ENCODE results near the gene CBX6.
A peak's percentile ranks its signal among the peaks of the same experiment; 100 is the strongest.

Gene CBX6

DNA sequence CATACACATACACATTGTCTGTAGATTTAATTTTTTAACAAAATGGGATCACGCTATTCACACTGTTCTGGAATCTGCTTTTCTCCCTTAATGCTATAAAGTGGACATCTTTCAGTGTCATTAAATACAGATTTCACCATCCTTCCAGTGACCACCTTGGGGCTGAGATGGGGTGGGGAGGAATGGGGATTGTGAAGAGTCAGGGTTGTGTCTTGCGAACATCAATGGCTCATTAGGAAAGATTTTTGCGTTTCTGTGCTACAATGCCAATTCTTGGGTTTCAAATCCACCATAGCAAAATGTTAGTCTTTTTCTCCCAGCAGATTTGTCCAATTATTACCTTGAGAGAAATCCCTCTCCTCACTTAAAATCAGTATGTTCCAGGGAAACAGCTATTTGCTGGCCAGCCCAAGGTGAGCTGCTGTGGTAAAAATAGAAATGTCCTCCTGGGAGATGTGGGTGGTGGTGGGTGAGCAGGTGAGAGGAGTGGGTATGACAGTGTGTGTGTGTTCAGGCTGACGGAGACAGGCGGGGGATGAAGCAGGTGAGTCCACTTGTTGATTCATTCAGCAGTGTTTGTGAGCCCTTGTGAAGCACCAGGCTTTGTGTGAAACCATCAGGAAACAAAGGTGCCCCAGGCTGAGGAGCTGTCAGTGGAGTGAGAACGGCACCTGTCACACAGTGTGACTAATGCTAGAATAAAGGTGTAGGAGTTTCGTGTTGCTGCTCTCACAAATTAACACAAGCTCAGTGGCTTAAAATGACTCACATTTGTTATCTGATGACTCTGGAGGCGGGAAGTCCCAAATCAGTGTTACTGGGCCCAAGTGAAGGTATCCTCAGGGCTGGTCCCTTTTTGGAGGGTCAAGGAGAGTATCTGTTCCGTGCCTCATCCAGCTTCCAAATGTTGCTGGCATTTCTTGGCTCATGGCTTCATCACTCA lies 1.7 kb upstream of the CBX6 start:
- peak; percentile 38 for DNase-seq

DNA sequence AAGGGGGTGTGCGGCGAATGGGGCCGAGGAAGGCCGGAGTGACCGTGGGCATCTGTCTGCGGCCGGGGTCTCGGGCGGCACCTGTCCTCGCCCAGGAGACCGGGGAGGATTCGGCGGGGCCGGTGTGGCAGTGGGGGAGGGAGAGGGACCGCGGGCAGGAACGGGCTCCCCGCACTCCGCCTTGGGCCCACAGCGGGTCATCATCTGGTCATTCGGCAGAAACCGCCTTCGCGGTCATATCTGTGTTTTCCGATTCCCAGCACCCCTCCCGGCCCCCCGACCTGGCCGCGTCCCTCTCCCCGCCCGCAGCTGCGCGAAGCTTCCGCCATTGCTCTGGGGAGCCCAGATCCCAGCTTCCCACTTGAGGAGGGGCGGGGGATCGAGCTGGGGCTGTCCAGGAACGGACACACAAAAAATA lies 824 bp upstream of the CBX6 start:
- no peak for DNase-seq

DNA sequence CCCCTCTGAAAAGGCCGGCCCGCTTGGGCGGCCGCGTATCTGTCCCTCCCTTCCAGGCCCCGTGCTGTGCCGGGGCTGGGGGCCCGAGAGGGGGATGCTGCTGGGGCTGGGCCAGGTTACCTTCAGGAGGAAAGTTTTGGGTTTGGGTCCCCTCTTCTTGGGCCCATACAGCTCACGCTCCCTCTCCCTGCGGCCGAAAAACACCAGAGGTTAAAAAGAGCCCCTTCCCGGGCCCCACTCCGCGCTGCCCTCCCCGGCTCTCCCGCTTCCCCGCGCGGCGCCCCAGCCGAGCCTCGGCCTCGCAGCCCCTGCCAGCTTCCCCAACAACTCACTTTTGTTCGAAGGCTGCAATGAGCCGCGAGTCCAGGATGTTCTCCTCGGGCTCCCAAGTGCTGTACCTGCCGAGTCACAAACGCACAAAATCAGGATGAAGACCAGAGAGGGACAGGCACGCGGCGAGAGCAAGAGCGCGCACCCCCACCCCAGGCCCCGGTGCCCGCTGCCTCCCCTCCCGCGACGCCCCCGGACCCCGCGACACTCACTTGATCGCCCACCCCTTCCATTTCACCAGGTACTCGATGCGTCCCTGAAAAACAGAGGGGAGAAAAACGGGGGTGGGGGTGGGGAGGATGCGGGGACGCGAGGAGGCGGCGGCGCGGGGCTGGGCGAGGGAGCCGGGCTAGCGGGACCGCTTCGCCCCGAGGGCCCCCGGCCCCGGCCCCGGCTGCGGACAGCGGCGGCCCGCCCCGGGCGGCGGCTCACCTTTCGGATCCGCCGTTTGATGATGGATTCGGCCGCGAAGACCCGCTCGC lies 450 bp downstream of the CBX6 start:
- no peak for DNase-seq

DNA sequence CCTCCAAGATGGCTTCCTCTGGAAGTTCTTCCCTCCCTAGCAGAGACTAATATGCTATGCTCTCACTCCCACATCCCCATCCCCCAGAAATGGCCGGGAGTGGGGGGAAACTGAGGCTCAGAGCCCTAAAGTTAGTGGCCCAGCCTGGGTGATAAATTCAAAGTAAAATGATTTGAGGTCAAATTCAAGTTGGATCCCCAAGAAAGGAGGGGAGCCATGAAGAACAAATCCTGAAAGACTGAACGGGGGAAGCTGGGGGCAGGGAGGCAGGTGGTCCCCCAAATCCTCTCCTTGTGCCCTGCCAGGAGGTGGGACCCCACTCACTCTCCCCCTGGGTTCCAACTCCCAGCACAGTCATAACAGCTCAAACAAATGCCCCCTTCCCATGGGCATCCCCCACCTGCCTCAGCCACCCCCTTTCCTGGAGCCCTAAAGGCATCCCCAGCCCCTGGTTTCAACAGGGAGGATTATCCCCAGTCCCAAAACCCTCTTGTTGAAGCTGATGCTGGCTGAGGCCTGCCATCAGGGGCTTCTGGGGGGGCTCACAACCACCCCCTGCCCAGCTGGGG lies 1.1 kb downstream of the CBX6 start:
- DNase-seq = no peak

DNA sequence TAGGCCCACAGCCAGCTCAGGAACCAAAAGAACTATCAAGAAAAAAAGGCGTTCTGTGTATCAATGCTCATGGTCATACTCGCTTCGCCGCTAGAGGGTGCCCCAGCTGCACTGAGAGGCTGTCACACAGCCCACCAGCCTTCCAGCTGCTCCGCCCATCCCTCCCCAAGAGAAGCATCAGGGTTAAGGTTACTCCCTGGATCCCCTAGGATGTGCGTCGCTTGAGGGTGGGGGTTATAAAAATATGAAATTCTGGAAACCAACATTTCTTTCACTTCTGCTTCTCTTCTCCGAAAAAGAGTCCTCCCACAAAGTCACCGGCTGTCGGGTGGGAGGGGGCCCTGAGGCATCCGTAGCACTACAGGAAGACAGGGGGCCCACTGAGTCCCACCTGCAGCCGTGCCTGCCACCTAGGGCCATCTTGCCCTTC lies 1.7 kb downstream of the CBX6 start:
- peak; percentile 56 for DNase-seq

DNA sequence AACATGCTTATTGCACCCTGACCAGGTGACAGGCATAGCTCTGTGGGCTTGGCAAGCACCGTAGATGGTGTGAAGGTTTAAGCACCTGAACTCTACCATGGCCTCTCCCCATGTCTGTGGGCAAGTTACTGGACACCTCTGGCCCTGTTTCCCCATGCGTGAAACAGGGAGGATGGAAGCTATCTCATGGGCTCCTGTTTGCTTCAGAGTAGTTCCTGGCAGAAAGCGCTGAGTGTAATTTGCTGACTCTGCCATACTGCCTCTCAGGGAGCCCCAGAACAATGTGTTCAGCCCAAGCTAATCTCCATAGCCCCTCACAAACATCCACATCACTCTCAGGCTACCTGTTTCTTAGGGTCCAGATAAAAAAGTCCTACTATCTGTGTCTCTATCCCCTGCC lies 2.4 kb downstream of the CBX6 start:
- no peak for DNase-seq

DNA sequence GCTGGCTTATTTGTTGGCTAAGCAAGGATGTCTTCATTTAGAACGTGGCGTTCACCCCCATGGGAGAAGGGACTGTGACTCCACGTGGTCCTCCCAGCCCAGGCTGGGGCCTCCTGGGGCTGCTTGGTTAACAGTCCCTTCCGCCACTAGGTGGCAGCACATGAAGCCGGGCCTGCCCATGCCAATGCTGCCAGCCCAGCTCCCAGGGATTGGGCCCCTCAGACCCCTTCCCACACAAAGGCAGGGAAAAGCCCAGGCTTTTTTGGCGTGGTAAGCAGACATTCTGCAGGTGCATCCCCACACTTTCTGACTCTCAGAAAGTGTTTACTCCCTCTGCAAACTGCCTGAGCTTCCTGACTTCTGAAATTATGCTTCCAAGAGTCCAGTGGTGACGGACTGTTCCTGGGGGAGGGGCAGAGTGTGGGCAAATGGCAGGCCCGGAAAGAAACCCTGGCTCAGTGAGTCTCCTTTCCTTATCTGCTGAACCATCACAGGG lies 3.1 kb downstream of the CBX6 start:
- no peak for DNase-seq

DNA sequence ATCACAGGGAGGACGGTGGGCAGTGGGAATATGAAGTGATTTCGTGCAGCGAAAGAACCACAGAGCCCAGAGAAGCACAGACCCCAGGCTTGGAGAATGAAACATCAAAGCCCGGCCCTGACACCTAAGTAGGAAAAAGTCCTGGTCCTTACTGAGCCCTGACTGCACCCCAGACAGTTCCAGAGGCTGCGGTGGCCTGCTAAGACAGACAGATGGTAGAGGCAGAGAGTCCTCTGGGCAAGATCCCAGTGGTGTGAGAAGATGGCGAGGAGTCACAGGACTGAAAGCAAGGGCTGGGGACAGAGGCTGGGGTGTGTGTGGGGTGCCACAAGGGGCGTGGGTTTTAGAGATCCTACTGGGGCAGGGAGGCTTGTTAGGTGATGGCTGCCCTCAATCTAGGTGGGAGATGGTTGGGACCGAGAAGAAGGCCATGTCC lies 3.7 kb downstream of the CBX6 start:
- no peak for DNase-seq

DNA sequence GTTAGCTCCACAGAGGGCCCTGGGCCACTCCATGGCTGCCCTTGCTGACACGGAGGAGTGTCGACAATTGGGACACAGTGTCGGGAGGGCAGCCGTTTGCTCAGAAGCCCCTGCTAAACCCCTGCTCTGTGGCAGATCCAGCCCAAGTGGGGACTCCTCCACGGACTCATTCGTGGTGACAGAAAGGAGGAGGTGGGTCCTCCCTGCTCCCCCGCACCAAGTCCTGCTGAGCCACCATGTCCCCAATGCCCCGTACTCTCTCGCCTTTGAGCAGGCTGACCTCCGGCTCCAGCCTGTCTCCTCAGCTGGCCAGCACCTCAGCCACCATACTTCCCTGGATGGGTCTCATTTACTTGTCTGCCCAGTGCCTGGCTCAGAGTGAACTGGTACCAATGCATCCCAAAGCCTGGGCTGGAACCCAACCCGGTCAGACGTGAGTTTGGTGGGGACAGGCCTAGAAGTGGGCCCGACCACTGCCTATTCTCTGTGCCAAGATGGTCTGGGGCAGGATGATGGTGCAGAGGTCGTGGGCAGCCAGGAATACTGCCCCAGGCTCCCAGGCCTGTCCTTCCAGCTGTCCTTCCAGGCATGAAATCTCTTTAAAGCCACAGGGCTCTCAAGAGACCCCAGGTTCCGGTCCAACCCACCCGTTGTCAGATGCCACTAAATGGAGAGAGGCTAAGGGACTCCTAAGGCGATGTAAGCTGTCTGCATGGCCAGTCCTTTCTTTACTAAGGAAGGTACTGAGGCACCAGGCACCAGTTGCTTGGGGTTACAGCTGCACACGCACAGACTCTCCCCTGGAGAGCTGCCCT lies 4.3 kb downstream of the CBX6 start:
- DNase-seq = no peak

DNA sequence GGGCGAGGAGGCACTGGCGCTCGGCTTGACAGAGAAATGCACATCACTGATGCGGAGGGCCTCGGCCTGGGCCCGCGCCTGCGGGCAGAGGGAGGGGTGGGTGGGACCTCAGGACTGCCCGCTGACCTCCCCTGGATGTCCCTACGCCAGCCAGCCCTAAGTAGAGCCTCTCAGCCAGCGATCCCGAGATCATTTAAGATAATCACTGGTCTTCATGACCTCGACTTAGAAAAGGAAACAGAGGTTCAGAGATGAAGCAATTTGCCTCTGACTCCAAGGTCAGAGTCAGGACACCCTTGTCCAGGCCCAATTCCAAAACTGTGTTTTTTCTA lies 4.9 kb downstream of the CBX6 start:
- DNase-seq = no peak

DNA sequence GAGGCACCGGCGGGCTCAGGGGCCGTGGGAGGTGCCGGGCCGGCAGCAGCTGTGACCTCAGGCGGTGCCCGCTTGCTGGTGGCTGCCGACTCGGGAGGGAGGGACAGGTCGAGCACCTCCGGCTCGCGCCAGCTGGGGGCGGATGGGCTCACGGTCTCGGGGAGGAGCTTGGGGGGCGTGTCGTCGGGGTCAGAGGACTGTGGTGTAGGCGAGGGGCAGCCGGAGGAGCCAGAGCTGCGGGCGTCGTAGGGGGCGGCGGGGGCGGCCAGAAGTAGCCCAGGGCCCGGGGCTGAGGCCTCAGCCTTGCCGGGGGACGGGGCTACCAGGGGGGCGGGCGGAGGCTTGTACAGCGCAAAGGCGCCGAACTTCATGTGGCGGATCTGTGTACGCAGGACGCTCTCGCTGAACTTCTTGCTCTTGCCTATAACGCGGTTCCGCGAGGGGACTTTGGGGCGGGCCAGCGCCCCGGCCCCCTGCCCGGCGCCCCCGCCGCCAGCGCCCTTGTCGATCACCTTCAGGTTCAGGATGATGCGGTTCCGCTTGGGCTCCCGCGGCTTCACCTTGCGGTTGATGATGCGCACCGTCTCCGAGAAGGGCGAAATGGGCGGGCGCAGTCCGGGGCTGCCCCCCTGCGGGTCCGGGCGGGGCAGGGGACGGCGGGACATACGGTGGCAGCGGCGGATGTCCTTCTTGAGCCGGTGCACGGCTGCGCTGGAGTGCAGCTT lies 5.5 kb downstream of the CBX6 start:
- no peak for DNase-seq

DNA sequence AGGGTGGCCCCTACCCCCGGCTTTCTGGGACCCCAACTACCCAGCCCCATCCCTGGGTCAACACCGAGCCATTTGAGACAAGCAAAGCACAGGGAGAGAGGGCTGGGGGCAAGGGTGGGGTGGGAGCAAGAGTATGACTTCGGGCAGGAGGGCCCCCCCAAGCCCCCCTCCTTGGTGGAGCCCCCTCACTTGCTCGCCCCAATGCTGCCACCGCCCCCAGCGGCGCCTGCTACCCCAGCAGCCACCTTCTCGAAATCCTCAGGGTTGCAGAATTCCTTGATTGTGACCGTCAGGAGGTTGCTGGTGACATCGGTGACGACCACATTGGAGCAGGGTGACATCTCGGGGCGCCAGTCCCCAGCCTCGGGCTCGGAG lies 6.0 kb downstream of the CBX6 start:
- DNase-seq = no peak

DNA sequence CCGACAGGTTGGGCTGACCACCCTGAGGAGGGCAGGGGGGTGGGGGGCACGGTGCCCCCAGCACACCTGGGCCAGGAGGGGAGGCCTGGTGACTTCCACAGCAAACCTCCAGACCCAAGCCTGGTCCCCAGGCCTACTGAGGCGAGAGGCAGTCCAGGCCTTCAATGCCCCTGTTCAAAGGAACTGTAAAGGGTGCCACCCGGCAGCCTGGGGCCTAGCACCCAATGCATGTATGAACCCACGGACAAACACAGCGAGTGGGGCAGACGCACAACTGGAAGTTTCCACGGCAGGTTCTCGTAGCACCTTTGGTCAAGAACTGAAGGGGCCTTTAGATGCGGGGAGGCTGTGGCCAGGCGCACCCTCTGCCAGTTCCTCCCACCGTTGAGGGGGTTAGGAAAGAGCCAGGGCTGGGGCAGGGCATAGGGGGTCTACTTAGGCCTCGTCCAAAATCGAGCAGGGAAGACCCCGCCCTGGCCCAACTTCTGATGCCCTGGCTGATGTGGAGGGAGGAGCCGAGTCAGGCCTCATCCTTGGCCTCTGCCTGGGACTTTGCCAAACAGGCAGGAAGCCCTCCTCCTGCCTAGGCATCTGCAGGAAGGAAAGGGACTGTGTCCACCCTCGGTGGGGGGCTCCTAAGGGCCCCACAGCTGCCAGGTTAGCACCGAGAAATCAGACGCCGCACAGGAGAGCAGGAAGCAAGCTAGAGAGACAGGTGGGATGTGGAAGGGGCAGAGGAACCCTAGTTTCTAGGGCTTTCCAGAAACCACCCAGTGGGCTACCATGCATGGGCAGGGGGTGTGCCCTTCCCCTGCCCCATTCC lies 6.6 kb downstream of the CBX6 start:
- DNase-seq = no peak

DNA sequence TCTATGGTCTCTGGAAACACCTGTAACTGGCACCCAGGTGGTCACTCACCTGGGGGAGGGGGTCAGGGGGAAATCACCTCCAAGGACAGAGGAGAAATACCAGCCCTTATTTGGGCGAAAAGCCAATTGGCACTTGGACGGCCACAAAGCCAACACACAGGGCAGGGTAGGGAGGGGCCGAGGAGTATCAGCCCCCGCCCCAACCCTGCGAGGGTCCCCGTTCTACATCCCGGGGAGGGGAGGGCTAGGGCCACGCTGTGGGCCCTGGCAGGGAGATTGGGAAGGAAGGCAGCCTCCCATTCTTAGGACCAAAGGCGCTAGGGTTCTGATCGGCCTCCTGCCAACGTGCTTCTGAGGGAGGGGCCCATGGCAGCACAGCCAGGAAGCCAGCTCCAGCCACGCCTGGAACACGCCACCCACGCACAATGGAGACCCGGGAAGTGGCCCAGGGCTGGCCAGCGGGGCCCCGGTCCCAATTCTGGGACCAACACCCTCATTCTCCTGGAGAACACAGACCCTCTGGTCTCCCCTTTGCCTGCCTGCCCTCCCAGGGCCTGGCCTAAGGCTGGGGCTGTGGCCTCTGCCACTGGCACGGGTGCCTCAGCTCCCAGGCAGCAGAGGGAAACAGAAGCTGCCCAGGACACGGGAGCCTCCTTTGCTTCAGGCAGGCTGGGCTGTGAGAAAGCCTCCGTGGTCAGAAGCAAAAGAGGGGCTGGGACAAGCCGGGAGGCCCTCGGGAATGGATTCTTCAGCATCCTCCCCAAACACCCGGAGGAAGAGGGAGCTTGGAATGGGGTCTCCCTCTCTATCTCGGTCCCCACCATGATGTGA lies 7.4 kb downstream of the CBX6 start:
- DNase-seq = no peak

DNA sequence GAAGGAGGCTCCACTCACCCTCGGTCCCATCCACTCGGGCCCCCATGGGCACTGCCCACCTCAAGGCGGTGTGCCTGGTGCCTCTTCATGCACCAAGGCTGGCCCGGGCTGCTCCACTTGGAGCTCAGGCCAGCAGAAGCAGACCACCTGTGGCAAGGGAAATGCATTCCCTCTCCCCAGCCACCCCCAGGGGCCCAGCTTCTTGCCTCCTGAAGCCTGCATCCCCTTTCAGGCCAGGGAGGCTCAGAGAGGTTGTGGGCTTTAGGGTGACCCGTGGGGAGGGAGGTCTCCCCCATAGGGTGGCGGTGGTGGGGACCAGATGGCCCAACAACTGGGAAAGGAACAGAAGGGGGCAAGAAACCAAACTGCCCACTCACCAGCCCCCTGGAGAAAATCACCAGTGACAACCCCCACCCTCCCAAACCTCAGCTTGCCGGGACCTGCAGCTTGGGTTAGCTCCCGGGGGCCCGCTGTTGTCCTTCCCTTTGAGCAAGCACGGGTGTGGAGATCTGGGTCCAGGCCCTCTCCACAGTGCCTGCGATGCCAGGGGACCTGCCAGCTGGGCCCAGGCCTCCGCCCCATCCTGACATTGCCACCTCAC lies 8.4 kb downstream of the CBX6 start:
- DNase-seq = no peak

DNA sequence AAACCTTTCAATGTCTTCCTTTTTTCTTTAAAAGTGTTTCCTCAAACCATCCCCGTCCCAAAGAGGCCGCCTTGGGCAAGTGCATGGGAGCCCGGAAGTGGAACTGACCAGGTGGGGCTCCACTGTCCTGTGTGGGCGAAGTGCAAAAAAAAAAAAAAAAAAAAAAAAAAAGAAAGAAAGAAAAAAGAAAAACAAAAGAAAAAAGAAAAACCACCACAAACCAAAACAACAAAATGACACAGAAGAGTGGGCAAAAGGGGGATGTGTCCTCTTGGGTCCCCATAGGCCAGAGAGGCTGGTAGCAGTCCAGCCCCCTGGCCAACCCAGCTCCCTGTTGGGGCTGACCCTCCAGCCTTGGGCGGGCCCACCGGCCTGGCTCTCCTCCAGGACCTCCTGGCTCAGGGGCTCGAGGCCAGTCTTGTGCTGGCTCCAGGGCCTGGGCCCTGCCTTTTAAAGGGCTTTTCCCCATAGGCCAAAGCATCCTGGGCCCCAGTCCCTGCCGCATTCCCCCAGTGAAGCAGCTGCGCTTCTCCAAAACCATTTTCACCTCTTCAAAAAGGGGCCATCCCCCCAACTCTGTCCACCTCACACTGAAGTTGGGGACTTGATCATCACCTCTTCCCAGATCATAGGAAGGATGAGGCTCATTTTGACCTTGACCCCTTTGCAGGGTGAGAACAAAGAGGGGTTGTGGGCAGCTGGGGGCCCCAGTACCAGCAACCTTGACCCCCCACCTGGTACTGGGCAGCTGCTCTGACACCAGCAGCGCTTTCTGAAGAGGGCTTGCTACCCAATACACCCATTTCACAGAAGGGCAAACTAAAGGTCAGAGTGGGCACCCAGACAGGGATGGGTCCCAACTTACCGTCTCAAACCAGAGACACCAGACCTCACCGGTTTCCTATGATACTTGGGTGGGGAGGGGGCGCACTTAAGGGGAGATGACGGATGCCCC lies 9.4 kb downstream of the CBX6 start:
- no peak for DNase-seq

DNA sequence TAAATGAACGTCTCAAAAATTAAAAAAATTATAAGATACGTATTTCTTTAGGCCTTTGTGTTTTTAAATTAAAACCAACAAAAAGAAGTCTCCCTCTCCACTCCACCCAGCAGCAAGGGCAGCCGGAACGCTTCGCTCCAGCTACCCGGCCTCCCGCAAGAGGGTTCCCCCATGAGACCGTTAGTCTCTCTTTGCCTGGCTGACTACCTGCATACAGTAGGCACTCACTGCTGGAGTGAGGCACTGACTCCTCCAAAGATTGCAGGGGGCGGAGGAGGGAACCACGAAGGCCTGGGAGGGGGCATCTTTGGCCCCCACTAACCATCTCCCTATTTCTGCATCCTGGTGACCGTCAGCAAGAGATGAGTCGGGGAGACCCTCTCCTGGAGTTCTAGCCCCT lies 10.1 kb downstream of the CBX6 start:
- DNase-seq = no peak

DNA sequence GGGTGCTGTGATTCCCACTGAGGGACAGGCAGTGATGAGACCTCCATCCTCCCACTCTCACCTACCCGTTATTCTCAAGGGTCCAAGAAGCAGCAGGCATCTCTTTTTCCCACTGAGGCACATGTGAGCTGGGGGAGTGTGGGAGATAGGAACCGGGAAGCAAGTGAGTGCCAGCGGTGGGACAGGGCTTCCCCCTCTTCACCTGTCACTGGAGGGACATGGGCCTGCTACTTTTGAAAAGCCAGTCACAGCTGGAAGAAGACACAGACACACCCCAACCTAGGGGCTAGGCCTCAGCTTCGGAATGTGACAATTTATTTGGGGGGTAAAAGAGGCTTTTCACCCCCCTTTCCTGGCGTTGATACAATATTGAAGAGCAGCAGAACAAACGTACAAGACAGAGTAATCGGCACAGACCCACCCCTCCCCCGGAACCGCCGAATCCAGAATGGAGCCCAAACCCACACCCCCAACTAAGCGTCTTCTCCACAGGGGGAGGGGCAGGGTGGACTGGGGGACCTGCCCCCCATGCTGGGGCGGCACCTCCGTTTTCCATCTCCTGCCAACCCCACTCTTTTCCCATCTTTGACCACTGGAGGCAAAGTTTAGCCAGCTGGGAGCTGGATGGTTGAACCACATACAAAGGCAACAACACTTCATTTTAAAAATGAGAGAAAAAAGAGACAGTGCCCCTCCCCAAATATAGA lies 10.7 kb downstream of the CBX6 start:
- DNase-seq = no peak

Data from SHP77 treated with DMSO at 0.1 percent for 48 hours (cell line).